ENCODE results near the gene SCP2.

The SCP2 gene

DNA sequence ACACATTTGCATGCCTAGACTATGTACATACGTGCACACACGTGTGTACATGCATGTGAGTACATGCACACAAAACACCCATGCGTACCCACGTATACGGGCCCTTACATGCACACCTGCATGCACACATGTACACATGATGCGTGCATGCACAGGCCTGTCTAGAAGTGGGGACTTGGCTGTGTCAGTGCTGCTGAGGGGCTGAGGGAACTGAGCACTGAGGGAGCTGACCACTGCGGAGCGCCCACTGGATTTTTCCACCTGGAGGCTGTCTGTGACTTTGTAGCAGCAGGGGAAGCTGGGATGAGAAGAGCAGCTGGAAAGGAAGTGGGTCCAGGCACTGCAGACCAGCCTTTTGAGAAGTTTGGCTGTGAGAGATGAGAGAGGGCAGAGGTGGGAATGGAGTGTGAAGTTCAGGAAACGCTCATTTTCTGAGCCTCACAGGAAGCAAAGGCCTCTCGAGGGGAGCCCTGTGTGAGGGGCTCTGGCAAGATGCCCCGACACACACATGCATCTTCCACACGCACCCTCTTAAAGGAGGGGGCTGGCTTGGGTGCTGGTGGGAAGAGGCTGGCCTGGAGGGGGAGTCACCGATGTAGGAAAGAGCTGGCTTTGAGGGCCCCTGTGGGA, 155.9 kb downstream of the SCP2 start:
- DNase-seq (ENCODE audit: low spot score): no peak

DNA sequence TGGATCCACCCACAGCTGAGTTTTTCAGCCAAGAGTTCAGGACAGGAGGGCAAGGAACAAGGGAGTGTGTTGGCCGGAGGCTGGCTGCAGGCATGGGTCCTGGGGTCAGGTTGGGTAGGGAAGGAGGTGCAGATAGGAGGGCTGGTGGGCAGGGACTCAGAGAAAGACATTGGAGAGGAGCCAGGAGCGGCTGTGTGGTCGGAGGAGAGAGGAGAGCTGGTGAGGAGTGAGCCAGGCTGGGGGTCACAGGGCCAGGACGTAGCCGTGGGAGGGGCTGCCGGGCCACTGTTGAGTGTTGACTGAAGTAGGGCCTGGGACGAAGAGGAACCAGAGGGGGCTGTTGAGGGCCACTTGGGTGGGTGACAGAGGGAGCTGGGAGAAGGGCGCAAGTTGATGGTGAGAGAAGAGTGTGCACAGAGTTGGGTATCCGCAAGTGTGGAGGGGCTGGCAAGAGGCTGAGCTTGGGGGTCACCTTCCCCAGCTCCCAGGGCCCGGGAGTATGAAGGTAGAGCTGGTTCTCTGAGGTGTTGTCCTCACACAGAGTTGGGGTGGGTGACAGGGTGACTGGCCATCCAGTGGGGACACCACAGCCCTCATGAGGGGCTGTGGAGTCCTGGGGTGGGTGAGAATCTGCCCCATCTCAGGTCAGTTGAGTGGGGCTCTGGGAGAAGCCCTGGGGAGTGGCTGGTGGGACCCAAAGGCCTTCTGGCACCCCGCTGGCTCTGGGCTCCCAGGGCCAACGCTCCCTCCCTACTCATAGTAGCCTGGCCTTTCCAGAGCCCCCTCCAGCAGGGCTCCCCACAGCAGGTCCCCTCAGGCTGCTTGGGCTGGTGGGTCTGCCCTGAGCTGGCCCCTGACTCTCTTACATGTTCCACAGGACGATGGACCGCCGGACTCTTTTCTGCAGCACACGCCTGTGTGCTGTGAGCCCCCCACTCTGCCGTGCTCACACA, 156.8 kb downstream of the SCP2 start:
- DNase-seq (ENCODE audit: low spot score): no peak

DNA sequence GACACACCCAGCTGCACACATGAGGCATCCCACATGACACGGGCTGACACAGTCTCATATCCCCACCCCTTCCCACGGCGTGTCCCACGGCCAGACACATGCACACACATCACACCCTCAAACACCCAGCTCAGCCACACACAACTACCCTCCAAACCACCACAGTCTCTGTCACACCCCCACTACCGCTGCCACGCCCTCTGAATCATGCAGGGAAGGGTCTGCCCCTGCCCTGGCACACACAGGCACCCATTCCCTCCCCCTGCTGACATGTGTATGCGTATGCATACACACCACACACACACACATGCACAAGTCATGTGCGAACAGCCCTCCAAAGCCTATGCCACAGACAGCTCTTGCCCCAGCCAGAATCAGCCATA, 157.5 kb downstream of the SCP2 start:
- DNase-seq (ENCODE audit: low spot score): no peak

DNA sequence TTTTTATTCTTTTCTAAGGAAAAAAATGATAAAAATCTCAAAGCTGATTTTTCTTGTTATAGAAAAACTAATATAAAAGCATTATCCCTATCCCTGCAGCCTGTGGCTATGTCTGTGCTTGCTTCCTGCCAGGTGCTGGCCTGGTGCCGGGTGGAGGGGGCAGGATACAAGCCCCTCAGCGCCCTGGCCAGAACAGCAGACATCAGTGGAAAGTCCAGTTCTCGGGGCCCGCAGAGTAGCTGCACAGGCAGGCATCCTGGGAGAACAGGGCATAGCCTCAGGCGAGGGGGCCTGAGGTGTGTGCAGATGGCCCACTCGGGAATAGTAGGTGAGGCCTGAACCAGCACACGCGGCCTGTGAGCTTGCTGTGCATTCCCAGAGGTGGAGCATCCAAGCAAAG, 158.3 kb downstream of the SCP2 start:
- no peak for DNase-seq (ENCODE audit: low spot score)

DNA sequence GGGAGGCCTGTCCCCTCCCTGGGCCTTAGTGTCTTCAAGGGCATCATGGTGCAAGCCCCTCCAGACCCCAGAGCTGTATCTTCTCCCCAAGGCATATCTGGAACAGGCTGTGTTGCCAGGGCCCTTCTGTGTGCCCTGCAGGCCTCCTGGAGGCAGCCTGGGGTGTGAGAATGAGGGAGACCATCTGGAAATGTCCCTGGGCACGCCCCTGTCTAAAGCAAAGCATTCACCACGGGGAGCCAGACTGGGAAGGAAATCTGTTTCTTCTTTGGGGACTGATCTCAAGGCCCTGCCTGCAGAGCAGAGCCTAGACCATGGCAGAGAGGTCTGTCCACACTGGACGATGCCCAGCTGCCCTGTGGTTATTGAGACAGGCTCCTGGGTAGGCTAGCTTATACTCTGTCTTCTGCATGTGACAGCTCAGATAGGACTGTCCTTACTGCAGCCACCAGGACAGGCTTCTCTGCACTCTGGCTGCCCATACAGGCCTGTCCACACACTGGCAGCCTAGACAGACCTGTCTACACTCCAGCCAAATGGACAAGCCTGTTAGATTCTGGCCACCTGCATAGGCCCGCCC, 159.5 kb downstream of the SCP2 start:
- DNase-seq (ENCODE audit: low spot score): no peak

DNA sequence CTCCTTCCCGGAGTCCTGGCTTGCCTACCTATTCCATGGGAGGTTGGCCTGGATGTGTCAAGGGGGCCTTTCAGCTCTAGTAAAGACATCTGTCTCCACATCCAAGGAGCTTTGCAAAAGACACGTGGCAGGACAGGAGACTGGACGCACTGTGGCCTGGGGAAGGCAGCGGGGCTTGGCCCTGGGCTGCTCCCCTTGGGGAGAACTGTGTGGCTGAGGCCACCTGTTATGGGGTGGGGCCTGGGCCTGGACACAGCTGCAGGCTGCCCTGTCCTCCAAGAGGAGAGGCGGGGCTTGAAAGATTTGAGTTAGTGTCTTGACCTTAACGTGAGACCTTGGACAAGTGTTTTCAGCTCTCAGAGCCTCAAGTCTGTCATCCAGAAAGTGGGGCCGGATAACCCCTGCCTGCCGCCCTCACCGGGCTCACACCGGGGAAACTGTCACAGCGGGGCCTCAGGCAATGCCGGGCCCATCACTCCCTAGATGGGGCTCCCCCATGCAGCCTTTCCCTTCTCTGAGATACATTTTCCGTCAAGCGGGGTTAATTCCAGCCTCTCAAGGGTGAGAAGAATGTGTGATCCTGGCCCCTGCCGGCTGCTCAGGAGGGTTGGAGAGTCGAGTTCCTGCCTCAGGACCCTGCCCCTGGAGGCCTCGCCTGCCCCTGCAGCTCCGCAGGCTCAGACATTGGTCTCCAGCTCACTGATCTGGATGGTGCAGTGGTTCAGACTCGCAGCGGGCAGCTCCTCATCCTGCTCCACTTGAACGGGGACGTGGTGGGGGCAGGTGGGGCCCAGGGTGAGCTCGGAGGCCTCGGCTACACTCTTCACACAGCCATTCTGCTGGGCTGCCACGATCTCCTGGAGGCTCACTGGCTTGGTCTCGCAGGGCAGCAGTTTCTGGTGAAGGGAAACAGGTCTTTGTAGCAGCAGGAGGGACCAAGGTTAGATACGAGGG, 160.5 kb downstream of the SCP2 start:
- DNase-seq (ENCODE audit: low spot score): no peak

DNA sequence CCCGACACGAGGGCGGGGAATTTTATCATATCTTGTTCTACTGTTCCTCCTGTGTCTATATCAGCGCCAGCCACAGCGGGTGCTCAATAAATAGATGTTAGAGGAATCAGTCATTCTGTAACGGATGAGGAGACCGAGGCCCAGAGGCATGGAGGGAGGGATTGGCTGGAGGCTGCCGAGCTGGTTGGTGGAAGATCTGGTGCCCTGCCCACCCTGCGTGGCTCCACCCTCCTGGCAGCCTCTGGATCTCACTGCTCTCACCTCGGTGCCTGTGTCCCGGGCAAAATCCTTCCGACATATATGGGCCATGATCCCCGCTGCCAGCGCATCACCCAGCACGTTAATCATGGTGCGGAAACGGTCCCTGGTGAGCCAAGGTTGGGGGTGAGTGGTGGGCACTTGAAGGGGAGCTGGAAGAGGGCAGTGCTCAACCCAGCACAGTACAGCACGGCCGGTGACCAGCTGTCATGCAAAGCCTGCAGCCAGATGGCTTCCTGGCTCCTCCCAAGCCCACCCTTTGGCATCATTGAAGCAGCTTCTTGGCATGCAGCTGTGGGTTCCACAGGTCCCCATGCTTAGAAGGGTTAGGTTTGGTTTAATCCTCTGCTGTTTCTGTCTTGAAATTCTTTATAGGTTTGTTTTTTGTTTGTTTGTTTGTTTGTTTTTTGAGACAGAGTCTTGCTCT, 161.7 kb downstream of the SCP2 start:
- no peak for DNase-seq (ENCODE audit: low spot score)

DNA sequence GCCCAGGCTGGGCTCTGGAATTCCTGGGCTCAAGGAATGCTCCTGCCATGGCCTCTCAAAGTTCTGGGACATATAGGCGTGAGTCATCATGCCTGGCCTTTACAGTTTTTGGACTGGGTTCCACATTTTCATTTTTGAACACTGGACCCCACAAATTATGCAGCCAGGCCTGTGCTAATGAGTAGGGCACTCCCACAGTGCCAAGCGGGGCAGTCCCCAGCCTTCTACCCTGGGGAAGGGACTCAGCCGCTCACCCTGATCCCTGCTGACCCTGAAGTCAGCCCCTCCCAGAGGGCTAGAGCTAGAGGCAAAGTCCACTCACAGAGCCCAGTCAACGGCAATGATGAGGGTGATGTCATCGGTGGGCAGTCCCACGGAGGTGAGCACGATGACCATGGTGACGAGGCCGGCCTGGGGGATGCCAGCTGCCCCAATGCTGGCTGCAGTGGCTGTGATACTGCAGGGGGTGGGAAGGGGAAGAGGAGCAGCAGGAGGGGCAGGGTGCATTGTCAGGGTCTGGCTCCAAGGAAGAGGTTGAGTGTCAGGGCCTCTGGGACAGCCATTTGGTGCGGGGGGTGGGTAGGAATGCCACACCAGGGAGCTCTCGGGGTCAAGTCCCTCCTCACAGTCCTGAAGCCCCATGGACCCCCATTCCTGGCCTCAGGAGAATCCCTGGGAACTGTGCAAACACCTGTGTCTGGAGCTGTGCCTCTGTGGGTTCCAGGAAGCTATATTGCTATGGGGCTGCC, 162.6 kb downstream of the SCP2 start:
- DNase-seq (ENCODE audit: low spot score): no peak

DNA sequence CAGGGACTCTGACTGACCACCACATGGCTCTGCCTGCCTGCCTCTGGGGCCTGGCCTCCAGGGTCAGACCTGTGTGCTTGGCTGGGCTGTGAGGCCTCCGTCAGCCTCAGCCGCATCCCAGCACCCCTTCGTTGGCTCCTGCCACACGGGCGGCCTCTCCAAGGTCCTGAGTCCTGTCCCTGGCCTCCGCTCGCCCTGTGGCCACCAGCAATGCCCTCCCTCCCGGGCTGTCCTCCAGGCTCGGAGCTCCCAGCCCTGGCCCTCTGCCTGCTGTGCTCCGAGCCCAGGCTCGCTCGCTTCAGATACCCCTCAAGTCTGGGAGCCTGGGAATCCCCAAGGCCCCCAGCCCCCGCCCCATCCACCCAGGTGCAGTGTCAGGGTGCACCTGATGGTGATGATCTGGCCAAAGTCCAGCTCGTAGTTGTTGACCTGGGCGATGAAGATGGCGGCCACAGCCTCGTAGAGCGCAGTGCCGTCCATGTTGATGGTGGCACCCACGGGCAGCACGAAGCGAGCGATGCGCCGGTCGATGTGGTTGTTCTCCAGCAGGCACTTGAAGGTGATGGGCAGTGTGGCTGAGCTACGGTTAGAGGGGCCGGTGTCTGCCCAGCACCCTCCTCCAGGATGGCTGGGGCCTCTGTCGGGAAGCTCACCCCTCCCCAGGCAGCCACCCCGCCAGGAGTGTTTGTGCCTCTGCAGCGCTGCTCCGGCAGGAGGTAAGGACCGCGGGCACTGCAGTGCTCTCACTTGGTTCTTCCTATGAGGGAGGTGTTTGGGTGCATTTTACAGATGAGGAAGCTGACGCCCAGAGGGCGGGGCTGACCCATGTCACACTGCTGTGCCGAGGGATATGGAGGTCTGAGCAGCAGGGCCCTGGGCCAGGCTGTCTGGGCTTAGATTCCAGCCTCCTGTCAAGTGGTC, 163.4 kb downstream of the SCP2 start:
- no peak for DNase-seq (ENCODE audit: low spot score)

DNA sequence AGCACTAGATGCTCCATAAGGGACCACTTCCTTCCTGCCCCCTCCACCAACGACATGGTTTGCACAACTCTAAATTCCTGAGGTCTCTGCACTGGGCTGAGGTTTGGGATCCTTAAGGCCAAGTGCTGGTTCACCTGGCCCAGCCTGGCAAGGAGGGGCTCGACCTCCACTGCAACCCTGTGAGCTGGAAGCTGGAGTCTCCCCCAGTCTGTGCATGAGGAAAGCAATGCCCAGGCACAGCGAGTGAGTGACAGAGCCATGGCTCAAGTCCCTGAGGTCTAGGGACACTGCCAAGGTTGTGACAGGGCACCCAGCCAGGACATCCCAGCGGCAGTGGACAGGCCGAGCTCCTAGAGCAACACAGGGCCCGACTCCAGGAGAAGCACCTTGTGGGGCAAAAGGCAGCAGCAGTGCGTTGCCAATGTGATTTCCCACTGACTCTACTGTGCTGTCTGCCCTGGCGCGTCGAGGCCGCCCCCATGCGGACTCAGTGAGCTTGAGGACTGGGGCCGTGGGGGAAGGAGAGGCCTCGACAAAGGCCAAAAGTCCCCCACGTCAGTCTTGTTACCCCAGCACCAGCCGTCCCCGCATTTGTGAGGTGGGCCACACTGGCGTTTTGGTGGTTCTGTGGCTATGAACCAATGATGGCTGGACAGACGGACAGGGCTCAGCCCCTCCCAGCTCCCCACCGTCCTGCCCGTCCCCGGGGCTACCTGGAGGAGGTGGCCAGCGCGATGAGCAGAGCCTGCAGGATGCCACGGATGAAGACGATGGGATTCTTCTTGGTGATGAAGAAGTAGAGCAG, 165.0 kb downstream of the SCP2 start:
- no peak for DNase-seq (ENCODE audit: low spot score)

DNA sequence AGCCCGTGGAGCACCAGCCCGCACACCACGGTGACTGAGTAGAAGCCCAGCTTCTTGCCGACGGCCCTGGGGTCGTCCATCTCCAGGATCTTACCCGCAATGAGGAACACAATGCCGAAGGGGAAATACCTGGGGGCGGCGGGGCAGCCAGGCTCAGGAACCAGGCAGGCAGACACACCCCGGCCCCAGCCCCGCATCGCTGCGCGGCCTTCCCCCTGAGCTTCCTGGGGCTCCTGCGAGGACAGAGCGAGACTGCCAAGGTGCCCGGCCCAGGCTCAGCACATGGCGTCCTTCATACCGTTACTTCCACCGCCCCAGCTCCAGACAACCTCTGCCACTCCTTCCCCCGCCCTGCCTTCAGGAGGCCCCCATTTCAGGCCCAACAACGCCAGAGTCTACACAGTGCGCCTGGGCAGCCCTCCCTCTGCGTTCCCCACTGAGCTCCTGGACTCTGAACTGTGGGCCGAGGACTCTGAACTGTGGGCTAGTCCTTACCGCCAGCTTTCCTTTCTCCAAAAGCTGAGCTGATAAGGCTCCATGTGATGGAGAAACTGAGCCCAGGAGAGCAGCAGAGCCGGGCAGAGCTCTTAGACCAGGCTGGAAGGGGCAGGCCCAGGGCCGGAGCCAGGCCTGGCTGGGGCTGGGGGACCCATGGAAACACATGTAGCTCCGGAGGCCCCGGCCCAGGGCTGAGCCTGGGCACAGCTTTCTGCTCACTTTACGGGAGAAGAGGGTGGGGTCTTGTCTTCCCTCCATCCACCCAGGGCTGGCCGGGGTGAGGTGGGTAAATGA, 165.8 kb downstream of the SCP2 start:
- DNase-seq (ENCODE audit: low spot score): no peak

DNA sequence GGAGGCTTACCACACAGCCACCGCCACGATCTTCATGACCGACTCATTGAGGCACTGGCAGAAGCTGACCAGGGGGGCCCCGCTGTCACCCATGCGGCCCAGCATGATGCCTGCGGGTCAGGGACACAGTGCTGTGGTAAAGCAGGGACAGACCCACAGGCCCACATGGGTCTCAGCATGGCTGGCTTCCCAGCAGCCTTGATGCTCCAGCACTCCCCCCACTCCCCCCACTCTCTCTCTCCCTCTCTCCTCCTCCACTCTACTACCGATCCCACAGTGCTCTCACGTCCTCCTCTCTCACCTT, 166.3 kb downstream of the SCP2 start:
- no peak for DNase-seq (ENCODE audit: low spot score)

DNA sequence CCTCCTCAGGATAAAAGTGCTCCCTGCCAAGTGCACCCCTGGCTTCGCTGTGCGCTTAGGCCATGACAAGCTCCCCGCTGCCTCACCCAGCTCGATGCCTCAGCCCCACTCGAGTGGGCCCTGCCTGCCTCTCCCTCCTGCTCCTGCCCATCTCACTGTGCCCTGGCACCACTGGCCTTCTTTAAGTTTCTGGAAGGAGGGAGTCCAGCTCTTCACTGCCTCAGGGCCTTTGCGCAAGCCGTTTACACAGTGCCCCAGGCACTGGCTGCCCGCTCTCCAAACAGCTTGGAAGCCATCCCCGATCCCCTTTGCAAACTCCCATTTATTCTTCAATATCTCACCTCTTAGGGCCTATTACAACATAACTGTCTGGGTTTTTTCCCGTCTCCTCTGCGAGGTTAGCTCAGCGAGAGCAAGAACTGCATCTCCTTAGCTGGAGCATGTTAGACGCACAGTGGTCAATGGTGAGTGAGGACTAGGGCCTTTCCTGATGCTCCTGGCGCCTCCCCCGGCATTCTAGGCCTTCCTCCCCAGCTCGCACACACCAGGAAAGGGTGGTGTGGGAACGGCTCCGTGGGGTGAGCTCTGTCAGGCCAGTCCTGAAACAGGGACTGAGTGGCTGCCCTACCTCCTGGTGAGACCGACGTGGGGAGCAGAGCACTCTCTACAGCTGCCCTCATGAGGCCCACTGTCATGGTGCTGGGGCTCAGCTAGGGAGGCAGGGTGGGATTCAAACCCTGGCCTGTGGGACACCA, 166.9 kb downstream of the SCP2 start:
- no peak for DNase-seq (ENCODE audit: low spot score)

DNA sequence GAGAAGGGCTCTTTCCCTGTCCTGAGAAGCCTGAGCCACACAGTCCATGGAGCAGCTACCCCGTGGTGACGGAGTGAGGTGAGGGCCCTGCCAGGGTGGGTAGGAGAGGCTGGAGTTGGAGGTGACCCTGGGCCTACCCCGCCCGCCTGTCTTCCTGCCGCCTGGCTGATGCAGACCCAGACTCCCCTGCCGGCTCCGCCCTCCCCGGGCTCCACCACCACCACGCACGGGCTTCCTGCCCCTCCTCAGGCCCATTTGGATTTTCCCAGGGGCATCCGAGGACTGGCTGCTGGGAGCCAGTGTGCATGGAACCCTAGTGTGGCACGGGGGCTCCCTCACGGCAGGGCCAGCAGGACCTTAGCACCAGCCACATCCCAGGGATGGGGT, 167.4 kb downstream of the SCP2 start:
- no peak for DNase-seq (ENCODE audit: low spot score)

Measured in NAMALWA (cell line).